Keratinocyte (primary cell): Measurements from ENCODE around the gene KMT2E.

ENCODE experiments used
- EZH2 ChIP-seq: IDR thresholded peaks from one replicate; pipeline ENCODE4 v1.6.1; 2012; ENCODE audit warnings: inconsistent platforms, mild to moderate bottlenecking, low read length, moderate library complexity
- TF ChIP-seq, protein P1 (sequence below), 3 experiments: IDR thresholded peaks in 1 of 3; conservative IDR thresholded peaks in 1 of 3; optimal IDR thresholded peaks in 1 of 3; 2 replicates in 2 of 3; 3 replicates in 1 of 3; pipeline versions ENCODE3 to v1.5.1; 2011; ENCODE audit warnings: low read length in 3 of 3, mild to moderate bottlenecking in 3 of 3, moderate library complexity in 2 of 3, control low read depth in 1 of 3, inconsistent platforms in 1 of 3; ENCODE audit not compliant: insufficient read depth in 2 of 3; ENCODE audit errors: extremely low read depth in 1 of 3

DNA sequence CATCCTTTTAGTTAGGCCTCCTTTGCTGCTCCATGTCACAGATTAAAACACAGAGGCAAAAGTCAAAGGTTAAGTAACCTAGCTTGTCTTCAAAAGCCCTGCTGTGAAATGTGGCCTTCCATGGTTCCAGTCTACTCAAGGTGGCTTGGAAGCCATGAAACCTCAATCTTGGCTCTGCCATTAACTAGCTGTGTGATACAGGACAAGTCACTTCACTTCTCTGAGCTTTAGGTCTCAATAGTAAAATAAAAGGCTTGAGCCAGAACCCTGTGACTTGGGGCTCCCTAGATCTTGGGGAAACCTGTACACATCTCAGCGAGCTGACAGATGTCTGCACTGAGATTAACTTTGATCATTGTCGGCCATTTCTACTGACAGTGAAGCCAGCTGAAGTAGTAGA lies 48.0 kb upstream of the KMT2E start:
- TF ChIP-seq, protein P1, sequence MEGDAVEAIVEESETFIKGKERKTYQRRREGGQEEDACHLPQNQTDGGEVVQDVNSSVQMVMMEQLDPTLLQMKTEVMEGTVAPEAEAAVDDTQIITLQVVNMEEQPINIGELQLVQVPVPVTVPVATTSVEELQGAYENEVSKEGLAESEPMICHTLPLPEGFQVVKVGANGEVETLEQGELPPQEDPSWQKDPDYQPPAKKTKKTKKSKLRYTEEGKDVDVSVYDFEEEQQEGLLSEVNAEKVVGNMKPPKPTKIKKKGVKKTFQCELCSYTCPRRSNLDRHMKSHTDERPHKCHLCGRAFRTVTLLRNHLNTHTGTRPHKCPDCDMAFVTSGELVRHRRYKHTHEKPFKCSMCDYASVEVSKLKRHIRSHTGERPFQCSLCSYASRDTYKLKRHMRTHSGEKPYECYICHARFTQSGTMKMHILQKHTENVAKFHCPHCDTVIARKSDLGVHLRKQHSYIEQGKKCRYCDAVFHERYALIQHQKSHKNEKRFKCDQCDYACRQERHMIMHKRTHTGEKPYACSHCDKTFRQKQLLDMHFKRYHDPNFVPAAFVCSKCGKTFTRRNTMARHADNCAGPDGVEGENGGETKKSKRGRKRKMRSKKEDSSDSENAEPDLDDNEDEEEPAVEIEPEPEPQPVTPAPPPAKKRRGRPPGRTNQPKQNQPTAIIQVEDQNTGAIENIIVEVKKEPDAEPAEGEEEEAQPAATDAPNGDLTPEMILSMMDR (optimal IDR thresholded peaks at IDR 0.05 in 1 of 3, IDR thresholded peaks at IDR 0.05 in 1 of 3, conservative IDR thresholded peaks at IDR 0.05 in 1 of 3; ENCODE audit: extremely low read depth in 1 of 3, insufficient read depth in 2 of 3, low read length in 3 of 3), result no peak
- TF ChIP-seq EZH2, result no peak
